Neuronal stem cell (in vitro differentiated cells): ENCODE results near the gene CCDC149.

ENCODE experiments used
- DNase-seq: peaks from one replicate; pipeline ENCODE4 v3.0.0-alpha.2; 2013; ENCODE audit warnings: low spot score
- H2AFZ ChIP-seq: one replicate; pipeline ENCODE4 v1.6.1; 2013; ENCODE audit warnings: mild to moderate bottlenecking, low read length, inconsistent platforms
- H2AK5ac ChIP-seq: 2 replicates; pipeline ENCODE4 v1.6.1; 2013; ENCODE audit warnings: low read depth, mild to moderate bottlenecking, inconsistent platforms, low read length, moderate library complexity, mixed read lengths
- H2BK120ac ChIP-seq: 2 replicates; pipeline ENCODE4 v1.6.1; 2013; ENCODE audit warnings: low read depth, mild to moderate bottlenecking, inconsistent platforms, low read length, moderate library complexity, mixed read lengths
- H2BK12ac ChIP-seq: one replicate; pipeline ENCODE4 v1.6.1; 2013; ENCODE audit warnings: low read length, inconsistent platforms
- H2BK15ac ChIP-seq: 2 replicates; pipeline ENCODE4 v1.6.1; 2013; ENCODE audit warnings: mild to moderate bottlenecking, low read length, inconsistent platforms, mixed read lengths
- H2BK5ac ChIP-seq: one replicate; pipeline ENCODE4 v1.6.1; 2013; ENCODE audit warnings: inconsistent platforms, mild to moderate bottlenecking, low read length, moderate library complexity
- H3K14ac ChIP-seq: one replicate; pipeline ENCODE4 v1.6.1; 2013; ENCODE audit warnings: low read length, inconsistent platforms
- H3K18ac ChIP-seq: 2 replicates; pipeline ENCODE4 v1.6.1; 2013; ENCODE audit warnings: low read length, inconsistent platforms
- H3K23ac ChIP-seq: 2 replicates; pipeline ENCODE4 v1.6.1; 2013; ENCODE audit warnings: low read depth, mild to moderate bottlenecking, mixed read lengths, low read length, inconsistent platforms; ENCODE audit not compliant: poor library complexity
- H3K27ac ChIP-seq: replicated peaks from 3 replicates; pipeline ENCODE4 v1.5.1; 2013; ENCODE audit warnings: low read length, inconsistent platforms
- H3K27me3 ChIP-seq, 3 experiments: 2 replicates each; pipeline ENCODE4 v1.6.1; 2013; ENCODE audit warnings: low read length in 3 of 3, mild to moderate bottlenecking in 2 of 3, inconsistent platforms in 1 of 3, low read depth in 1 of 3, mixed read lengths in 1 of 3, moderate library complexity in 1 of 3; ENCODE audit not compliant: control insufficient read depth in 3 of 3, insufficient read depth in 3 of 3
- H3K36me3 ChIP-seq, 2 donors: replicated peaks in 1 of 2; 2 replicates each; pipeline ENCODE4 v1.6.1; 2013; ENCODE audit warnings: low read length in 2 of 2; ENCODE audit not compliant: control insufficient read depth in 2 of 2, insufficient read depth in 2 of 2
- H3K4ac ChIP-seq: 2 replicates; pipeline ENCODE4 v1.6.1; 2013; ENCODE audit warnings: inconsistent platforms, mild to moderate bottlenecking, low read length, moderate library complexity
- H3K4me1 ChIP-seq, 2 donors: 1 replicate in 1 of 2; 2 replicates in 1 of 2; pipeline ENCODE4 v1.6.1; 2013; ENCODE audit warnings: low read length in 2 of 2, low read depth in 1 of 2; ENCODE audit not compliant: control insufficient read depth in 2 of 2, insufficient read depth in 1 of 2
- H3K4me2 ChIP-seq: one replicate; pipeline ENCODE4 v1.6.1; 2013; ENCODE audit warnings: mild to moderate bottlenecking, low read length, inconsistent platforms; ENCODE audit not compliant: insufficient read depth, poor library complexity, severe bottlenecking
- H3K4me3 ChIP-seq, 2 donors: 2 replicates each; pipeline ENCODE4 v1.5.1; 2013; ENCODE audit warnings: low read length in 2 of 2, mild to moderate bottlenecking in 2 of 2, inconsistent platforms in 1 of 2, moderate library complexity in 1 of 2
- H3K79me1 ChIP-seq: one replicate; pipeline ENCODE4 v1.6.1; 2013; ENCODE audit warnings: low read depth, mild to moderate bottlenecking, inconsistent platforms, low read length, moderate library complexity
- H3K9ac ChIP-seq: one replicate; pipeline ENCODE4 v1.6.1; 2013; ENCODE audit warnings: mild to moderate bottlenecking, low read depth, low read length, inconsistent platforms; ENCODE audit not compliant: poor library complexity
- H3K9me3 ChIP-seq, 2 donors: replicated peaks in 1 of 2; 2 replicates each; pipeline versions ENCODE3 to v1.6.1; 2013; ENCODE audit warnings: low read length in 2 of 2, mild to moderate bottlenecking in 2 of 2, inconsistent platforms in 1 of 2, low read depth in 1 of 2, mixed read lengths in 1 of 2, moderate library complexity in 1 of 2; ENCODE audit not compliant: control insufficient read depth in 2 of 2, insufficient read depth in 1 of 2
- H4K8ac ChIP-seq: one replicate; pipeline ENCODE4 v1.6.1; 2013; ENCODE audit warnings: low read depth, mild to moderate bottlenecking, inconsistent platforms, low read length, moderate library complexity
- H4K91ac ChIP-seq: one replicate; pipeline ENCODE4 v1.6.1; 2013; ENCODE audit warnings: low read length, low read depth, mild to moderate bottlenecking, inconsistent platforms; ENCODE audit not compliant: poor library complexity
- WGBS, 2 donors: extraction: QIAGEN DNeasy Blood & Tissue Kit; methylation state at CpG; one replicate each; pipeline ENCODE4 v1.1.7; 2013; ENCODE audit warnings: missing lambda C conversion rate in 2 of 2, mixed read lengths in 1 of 2; ENCODE audit not compliant: insufficient read length in 2 of 2, insufficient replicate concordance in 1 of 2; ENCODE audit errors: extremely low coverage in 2 of 2; 5-methylcytosine and 5-hydroxymethylcytosine counted together

CCDC149 gene

DNA sequence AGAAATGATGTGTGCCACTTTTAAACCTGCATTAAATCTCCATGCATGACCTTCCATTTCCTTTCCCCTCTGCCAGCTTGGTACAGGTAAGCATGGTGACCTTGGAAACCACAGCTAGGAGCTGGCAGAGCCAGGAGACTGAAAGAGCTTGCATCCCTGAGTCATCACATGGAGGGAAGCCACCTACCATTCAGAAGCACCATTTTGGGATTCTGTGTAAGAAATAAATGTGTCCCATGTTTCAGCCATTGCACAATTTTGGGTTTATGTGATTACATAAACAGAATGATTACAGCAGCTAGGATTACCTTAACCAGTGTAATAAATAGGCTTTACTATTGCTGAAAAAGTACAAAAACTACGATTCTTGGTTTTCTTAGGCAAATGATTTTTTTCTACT is 17.3 kb upstream of the CCDC149 start:
- no peak for DNase-seq
- H3K4ac ChIP-seq: no peak overlapping the region

GRCh38 chr4:24928708-24929107 is 15.9 kb upstream of the CCDC149 start:
- Histone ChIP-seq H3K9ac (no peak overlapping the region), H3K9me3 (peaks cover 0 to 2% of the 10 kb centered on the region in 2 donors), H2AFZ (no peak overlapping the region), H3K27ac (no peak overlapping the region), H3K4me3 (no peak overlapping the region), H3K27me3 (peaks cover 0 to 13% (median 0%) of the 10 kb centered on the region in 3 experiments), H3K14ac (no peak overlapping the region), H3K4ac (no peak overlapping the region), H3K36me3 (no peaks in the 10 kb centered on the region), H2BK5ac (no peak overlapping the region), H3K18ac (no peak overlapping the region), H4K8ac (no peak overlapping the region), H2BK12ac (no peak overlapping the region), H2AK5ac (no peak overlapping the region), H3K4me1 (no peaks in the 10 kb centered on the region), H3K79me1 (no peaks in the 10 kb centered on the region), H3K4me2 (no peak overlapping the region), H4K91ac (no peak overlapping the region), H2BK15ac (no peak overlapping the region), H2BK120ac (no peak overlapping the region), H3K23ac (no peak overlapping the region)
- no peak for DNase-seq
- no CpG with 5 or more reads among the region's 2 CpGs for WGBS, 2 donors

More for the DNA sequence above, 17.3 kb upstream of the CCDC149 start:
- Histone ChIP-seq H2BK120ac (no peak overlapping the region), H2AFZ (no peak overlapping the region), H4K8ac (no peak overlapping the region), H3K14ac (no peak overlapping the region), H3K27ac (no peak overlapping the region), H2AK5ac (no peak overlapping the region), H2BK5ac (no peak overlapping the region), H3K36me3 (no peaks in the 10 kb centered on the region), H3K27me3 (peaks cover 0 to 10% (median 0%) of the 10 kb centered on the region in 3 experiments), H4K91ac (no peak overlapping the region), H2BK12ac (no peak overlapping the region), H3K4me3 (no peak overlapping the region), H3K4me2 (no peak overlapping the region), H3K23ac (no peak overlapping the region), H3K4me1 (no peaks in the 10 kb centered on the region), H3K79me1 (no peaks in the 10 kb centered on the region), H3K9me3 (peaks cover 0 to 2% of the 10 kb centered on the region in 2 donors), H2BK15ac (no peak overlapping the region), H3K18ac (no peak overlapping the region), H3K9ac (no peak overlapping the region)
- no CpG with 5 or more reads among the region's 1 CpG for WGBS, 2 donors

DNA sequence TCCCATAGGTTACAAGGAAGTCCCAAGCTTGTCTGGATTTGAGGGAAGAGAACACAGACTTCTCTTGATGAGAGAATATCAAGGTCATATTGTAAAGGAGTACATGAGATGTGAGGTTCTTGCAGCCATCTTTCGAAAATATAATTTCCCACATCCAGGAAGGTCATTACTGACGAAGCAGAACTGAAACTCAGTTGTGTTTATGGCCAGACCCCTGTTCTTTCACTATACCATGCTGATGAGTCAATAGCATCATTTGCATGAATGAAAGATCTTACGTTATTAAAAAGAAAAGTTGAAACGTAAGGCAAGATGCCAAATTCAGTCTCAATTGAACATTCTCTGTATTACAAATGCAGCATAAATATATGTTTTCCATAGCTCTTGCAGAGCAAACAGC is 14.2 kb upstream of the CCDC149 start:
- H3K4me1 ChIP-seq: peaks cover 0 to 1% of the 10 kb centered on the region in 2 donors
- H3K9me3 ChIP-seq: peaks cover 0 to 2% of the 10 kb centered on the region in 2 donors
- no peak overlapping the region for H2BK15ac ChIP-seq
- H3K18ac ChIP-seq: no peak overlapping the region
- H3K4me3 ChIP-seq: no peak overlapping the region
- WGBS, 2 donors: no CpG with 5 or more reads among the region's 4 CpGs
- H3K14ac ChIP-seq: no peak overlapping the region
- H3K79me1 ChIP-seq: no peaks in the 10 kb centered on the region
- H2BK5ac ChIP-seq: no peak overlapping the region
- H2AFZ ChIP-seq: no peak overlapping the region
- no peak for DNase-seq
- no peak overlapping the region for H2AK5ac ChIP-seq
- H4K8ac ChIP-seq: no peak overlapping the region
- H2BK120ac ChIP-seq: peak overlapping the region; percentile 47
- H3K4ac ChIP-seq: no peak overlapping the region
- H2BK12ac ChIP-seq: no peak overlapping the region
- H3K4me2 ChIP-seq: no peak overlapping the region
- no peak overlapping the region for H4K91ac ChIP-seq
- no peak overlapping the region for H3K9ac ChIP-seq
- H3K27ac ChIP-seq: no peak overlapping the region
- H3K36me3 ChIP-seq: no peaks in the 10 kb centered on the region
- H3K27me3 ChIP-seq: peaks cover 0 to 20% (median 0%) of the 10 kb centered on the region in 3 experiments
- no peak overlapping the region for H3K23ac ChIP-seq

DNA sequence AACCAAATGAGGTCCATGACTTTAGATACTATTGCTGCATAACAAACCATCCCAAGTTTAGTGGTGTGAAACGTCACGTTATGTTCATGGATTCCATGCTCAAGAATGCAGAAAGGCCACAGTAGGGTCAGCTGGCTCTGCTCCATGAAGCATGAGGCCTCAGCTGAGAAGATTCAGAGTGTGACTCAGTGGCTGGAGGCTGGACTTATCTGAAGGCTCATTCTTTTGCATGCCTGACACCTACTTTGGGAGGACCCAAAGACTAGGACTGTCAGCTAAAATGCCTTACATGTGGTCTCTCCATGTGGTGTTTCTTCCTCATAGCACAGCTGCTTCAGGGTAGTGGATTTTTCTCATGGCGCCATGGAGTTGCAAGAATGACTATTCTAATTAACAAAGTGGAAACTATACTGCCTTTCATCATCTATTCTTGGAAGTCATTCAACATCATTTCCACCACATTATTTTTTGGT is 11.5 kb upstream of the CCDC149 start:
- H3K4ac ChIP-seq: no peak overlapping the region
- H3K9ac ChIP-seq: no peak overlapping the region
- no peak for DNase-seq
- H2BK15ac ChIP-seq: no peak overlapping the region
- no peak overlapping the region for H3K18ac ChIP-seq
- H2BK12ac ChIP-seq: no peak overlapping the region
- H3K14ac ChIP-seq: no peak overlapping the region
- H3K23ac ChIP-seq: no peak overlapping the region
- no peak overlapping the region for H2BK5ac ChIP-seq
- H3K79me1 ChIP-seq: no peaks in the 10 kb centered on the region
- peaks cover 0 to 4% of the 10 kb centered on the region in 2 donors for H3K9me3 ChIP-seq
- no peak overlapping the region for H3K4me2 ChIP-seq
- H3K27me3 ChIP-seq: peaks cover 0 to 17% (median 0%) of the 10 kb centered on the region in 3 experiments
- no peak overlapping the region for H2AK5ac ChIP-seq
- no peak overlapping the region for H2BK120ac ChIP-seq
- H3K36me3 ChIP-seq: no peaks in the 10 kb centered on the region
- H3K4me3 ChIP-seq: no peak overlapping the region
- no peak overlapping the region for H4K8ac ChIP-seq
- H4K91ac ChIP-seq: no peak overlapping the region
- no peak overlapping the region for H3K27ac ChIP-seq
- WGBS, 2 donors: no CpG with 5 or more reads among the region's 3 CpGs
- H3K4me1 ChIP-seq: peaks cover 0 to 1% of the 10 kb centered on the region in 2 donors
- no peak overlapping the region for H2AFZ ChIP-seq
